SK-N-MC (cell line): ENCODE data around the gene MACROD2.

Experiments used
- EZH2 ChIP-seq: fragments of 200-600 bp; sonication (generic); IDR thresholded peaks from one replicate; pipeline ENCODE4 v1.6.1; 2017; ENCODE audit warnings: antibody characterized with exemption
- POLR2AphosphoS5 ChIP-seq: IDR thresholded peaks from 2 replicates; pipeline ENCODE4 v1.6.1; 2012; ENCODE audit warnings: mild to moderate bottlenecking, low read depth, low read length, borderline replicate concordance

DNA sequence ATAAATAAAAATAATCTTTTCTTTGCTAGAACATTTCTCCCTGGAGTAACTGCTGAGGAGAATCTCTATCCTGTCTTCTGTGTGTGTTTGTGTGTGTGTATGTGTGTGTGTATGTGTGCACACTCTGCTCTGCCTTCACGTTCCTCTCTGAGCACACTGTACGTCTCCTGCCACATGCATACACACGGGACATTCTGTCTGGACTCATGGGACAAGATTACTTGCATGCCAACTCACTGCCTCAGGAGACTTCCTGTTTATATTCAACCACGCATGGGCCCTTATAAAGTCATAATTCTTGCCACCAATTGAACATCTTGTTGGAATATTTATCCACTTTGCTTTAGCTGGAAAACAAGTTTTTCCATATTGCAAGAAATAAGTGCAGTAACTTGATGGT is 1647.4 kb downstream of the MACROD2 start:
- TF ChIP-seq EZH2 = no peak
- TF ChIP-seq POLR2AphosphoS5 = no peak
